Cardiac fibroblast (primary cell): ENCODE data around the gene IQGAP2.

Experiments
- DNase-seq, 2 donors: peaks; one replicate each; pipeline versions ENCODE4 v3.0.0 to v3.0.0-alpha.2; 2010; ENCODE audit warnings: low read depth in 2 of 2
- H3K4me3 ChIP-seq, 2 donors: replicated peaks in 1 of 2; 1 replicate in 1 of 2; 2 replicates in 1 of 2; pipeline ENCODE4 v1.5.1; 2011; ENCODE audit warnings: low read depth in 2 of 2, low read length in 2 of 2, mild to moderate bottlenecking in 2 of 2, moderate library complexity in 1 of 2
- TF ChIP-seq, protein P1 (sequence below): IDR thresholded peaks from one replicate; pipeline ENCODE4 v1.5.1; 2011; ENCODE audit warnings: low read depth, mild to moderate bottlenecking, low read length, inconsistent platforms

Gene IQGAP2

DNA sequence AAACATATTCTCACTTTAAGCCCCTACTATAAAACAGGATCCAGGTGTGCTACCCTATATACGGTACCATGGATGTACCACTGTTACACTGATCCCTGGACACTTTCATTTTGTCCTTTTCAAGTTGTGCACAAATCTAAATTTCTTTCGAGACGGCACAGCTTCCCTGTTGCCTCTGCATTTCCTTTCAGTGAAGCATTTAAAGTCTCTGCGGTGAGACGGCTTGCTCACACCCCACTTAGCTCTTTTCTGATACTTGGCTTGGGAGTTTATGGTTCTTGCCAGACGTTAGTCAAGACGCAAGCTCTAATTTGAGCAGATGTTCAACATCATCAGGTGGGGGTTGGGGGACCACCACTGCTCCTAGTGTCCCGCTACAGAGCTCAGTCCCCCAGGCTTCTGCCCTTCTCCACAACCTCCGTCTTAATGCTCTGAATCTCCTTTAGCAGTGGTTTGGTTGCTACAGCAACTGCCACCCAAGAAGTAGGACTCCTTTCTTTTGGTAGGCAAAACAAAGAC lies 204.3 kb downstream of the IQGAP2 start:
- H3K4me3 ChIP-seq, result no peak overlapping the region
- peak; percentile 50 to 54 for DNase-seq
- TF ChIP-seq, protein P1, sequence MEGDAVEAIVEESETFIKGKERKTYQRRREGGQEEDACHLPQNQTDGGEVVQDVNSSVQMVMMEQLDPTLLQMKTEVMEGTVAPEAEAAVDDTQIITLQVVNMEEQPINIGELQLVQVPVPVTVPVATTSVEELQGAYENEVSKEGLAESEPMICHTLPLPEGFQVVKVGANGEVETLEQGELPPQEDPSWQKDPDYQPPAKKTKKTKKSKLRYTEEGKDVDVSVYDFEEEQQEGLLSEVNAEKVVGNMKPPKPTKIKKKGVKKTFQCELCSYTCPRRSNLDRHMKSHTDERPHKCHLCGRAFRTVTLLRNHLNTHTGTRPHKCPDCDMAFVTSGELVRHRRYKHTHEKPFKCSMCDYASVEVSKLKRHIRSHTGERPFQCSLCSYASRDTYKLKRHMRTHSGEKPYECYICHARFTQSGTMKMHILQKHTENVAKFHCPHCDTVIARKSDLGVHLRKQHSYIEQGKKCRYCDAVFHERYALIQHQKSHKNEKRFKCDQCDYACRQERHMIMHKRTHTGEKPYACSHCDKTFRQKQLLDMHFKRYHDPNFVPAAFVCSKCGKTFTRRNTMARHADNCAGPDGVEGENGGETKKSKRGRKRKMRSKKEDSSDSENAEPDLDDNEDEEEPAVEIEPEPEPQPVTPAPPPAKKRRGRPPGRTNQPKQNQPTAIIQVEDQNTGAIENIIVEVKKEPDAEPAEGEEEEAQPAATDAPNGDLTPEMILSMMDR, result no peak

DNA sequence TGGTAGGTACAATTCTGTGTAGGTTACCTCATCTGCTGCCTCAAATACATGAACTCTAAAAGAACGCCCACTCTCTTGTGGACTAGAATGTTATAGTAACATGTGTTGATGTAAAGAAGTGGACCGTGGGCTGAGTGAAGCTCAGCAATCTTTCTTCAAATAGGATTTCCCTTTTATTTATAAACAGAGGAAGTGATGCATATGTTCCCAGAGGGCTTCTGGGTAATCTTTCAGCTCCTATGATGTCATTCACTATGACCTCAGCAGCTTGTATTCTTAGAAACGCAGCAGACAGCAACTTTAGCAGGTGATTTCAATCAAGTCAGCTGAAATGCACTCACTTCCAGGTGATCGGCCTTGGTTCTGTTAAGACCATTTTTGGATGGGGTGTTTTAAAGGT lies 205.7 kb downstream of the IQGAP2 start:
- TF ChIP-seq, protein P1, result no peak
- peak; percentile 57 to 85 for DNase-seq

DNA sequence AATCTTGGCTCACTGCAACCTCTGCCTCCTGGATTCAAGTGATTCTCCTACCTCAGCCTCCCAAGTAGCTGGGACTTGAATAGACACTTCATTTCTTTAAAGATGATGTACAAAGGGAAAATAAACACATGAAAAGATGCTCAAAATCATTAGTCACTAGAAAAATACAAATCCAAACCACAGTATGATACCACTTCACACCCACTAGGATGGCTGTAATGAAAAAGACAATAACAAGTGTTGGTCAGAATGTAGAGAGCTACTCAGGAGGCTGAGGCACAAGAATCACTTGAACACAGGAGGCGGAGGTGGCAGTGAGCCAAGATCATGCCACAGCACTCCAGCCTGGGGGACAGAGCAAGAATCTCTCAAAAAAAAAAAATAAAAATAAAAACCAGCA lies 207.1 kb downstream of the IQGAP2 start:
- no peak overlapping the region for H3K4me3 ChIP-seq
- peak in 1 of 2 donors; percentile 39 for DNase-seq
- TF ChIP-seq, protein P1, result no peak

More for the DNA sequence above, 205.7 kb downstream of the IQGAP2 start:
- no peak overlapping the region for H3K4me3 ChIP-seq

DNA sequence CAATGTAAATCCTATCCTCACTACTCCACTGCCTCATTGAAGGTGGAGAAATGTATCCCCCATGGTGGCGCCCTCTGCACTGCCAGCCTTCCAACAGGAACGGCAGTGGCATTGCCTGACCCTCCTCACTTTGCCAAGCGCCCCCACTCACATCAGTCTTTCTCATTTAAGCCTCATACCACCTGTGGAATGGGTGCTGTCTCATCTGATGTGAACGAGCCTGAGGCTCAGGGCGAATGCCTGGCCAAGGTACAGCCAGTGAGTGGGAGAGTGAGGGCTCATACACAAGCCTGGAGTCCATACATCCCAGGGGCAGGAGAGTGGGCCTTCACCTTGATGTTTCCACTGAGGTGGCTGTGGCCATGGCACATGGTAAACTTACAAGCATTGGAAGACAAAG lies 209.9 kb downstream of the IQGAP2 start:
- TF ChIP-seq, protein P1, result no peak
- H3K4me3 ChIP-seq, result no peak overlapping the region
- no peak for DNase-seq

DNA sequence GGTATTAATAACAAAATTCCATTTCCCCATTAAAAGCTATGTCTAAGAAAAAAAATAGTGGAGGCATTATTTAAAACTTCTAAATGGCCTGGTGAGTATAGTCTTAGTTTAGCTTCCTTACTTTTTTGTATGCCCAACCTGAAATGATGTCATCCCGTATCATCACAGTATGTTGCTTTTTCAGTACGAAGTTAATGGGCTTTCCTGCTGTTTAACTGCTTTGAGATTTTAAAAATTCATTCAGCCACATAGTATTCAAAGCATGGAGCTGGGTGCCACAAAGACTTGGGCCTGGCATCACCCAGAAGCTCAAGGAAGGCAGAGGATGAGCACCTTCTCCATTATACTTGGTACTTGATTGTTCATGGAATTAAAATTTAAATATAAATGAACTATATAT lies 212.7 kb downstream of the IQGAP2 start:
- H3K4me3 ChIP-seq, result no peak overlapping the region
- TF ChIP-seq, protein P1, result no peak
- peak in 1 of 2 donors; percentile 33 for DNase-seq

DNA sequence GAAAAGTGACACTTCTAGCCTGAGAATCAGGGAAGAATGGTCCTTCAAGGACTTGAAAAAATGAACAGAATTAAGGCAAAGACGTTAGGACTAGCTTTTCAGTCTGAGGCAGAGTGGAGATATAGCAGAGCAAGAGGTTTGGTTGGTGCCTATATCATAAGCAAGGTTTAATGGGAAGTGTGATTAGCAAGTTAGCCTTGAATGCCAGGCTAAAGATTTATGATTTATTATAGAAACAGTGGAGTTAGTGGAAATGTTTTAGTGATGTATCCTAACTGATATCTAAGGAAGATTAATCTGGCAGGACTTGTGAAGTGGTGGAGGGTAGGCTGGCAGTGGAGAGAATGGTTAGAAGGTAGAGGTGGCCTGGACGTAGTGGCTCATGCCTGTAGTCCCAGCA lies 213.1 kb downstream of the IQGAP2 start:
- no peak overlapping the region for H3K4me3 ChIP-seq
- no peak for DNase-seq
- TF ChIP-seq, protein P1, result no peak

DNA sequence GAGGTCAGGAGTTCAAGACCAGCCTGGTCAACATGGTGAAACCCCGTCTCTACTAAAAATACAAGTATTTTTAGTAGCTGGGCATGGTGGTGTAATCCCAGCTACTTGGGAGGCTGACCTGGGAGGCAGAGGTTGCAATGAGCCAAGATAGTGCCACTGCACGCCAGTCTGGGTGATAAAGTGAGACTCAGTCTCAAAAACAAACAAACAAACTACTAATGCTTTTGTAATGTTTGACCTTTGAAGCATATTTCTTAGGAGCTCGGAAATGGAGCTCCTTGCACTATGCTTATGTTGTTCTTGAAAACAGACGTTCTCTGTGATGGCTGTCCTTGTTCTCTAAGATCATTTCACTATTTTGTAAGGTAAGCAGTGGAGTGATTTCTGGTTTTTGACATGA lies 214.1 kb downstream of the IQGAP2 start:
- DNase-seq, result peak in 1 of 2 donors; percentile 62
- TF ChIP-seq, protein P1, result no peak
- no peak overlapping the region for H3K4me3 ChIP-seq
